K562 (cell line): ENCODE data around the gene EDN2. TPM values are rescaled to one million over a fixed set of nuclear protein-coding genes. Genes with fewer than 3 reads are reported as not detected.

ENCODE experiments used
- ATAC-seq: fragments of 200-7000 bp; cut with Tn5 transposase; 3 replicates; pipeline ENCODE4 v1.9.1; 2020; ENCODE audit warnings: moderate library complexity
- BruUV-seq: library from RNA; stranded (reverse); fragments of 400-500 nt; replicated peaks from 2 replicates; lab custom pipeline; 2021; lab: Mats Ljungman, UMichigan
- CTCF ChIA-PET: fragments of 300-600 bp; formaldehyde crosslinking; extraction: SDS; loops from one replicate; lab custom pipeline; 2021; ENCODE audit warnings: low intra/inter-chr PET ratio; lab: Yijun Ruan, JAX
- POLR2A ChIA-PET: fragments of 300-600, 350-650 bp; sonication (Branson Sonifier 250); formaldehyde crosslinking; extraction: SDS; loops from one replicate; lab custom pipeline; 2021; ENCODE audit warnings: antibody characterized with exemption, inconsistent platforms; lab: Yijun Ruan, JAX
- DNase-seq, 4 experiments: peaks; one replicate each; pipeline versions ENCODE4 v3.0.0 to v3.0.0-alpha.2; 2011 to 2018; ENCODE audit warnings: low spot score in 3 of 4, mixed read lengths in 3 of 4; ENCODE audit errors: extremely low read depth in 1 of 4
- FAIRE-seq: peaks from 2 replicates; lab custom pipeline; 2011; peaks lifted over from hg19 to GRCh38; lab: Jason Lieb, UNC
- H2AFZ ChIP-seq: 2 replicates; pipeline ENCODE4 v1.6.0; 2011; ENCODE audit warnings: low read depth, low read length, control low read depth, inconsistent platforms
- H3K27ac ChIP-seq: fragments of 200-600 bp; 3 replicates; pipeline ENCODE4 v1.8.0; 2011; ENCODE audit warnings: low read depth, mild to moderate bottlenecking, control low read depth, inconsistent platforms, low read length, moderate library complexity, mixed read lengths; ENCODE audit errors: extremely low read depth
- H3K27me3 ChIP-seq, 2 experiments: fragments of 300-600 bp in 1 of 2; 2 replicates in 1 of 2; 3 replicates in 1 of 2; pipeline versions ENCODE4 v1.6.0 to v1.8.0; 2011; ENCODE audit warnings: inconsistent platforms in 2 of 2, low read length in 2 of 2, mild to moderate bottlenecking in 1 of 2, mixed read lengths in 1 of 2, moderate library complexity in 1 of 2; ENCODE audit not compliant: control insufficient read depth in 2 of 2, insufficient read depth in 2 of 2
- H3K36me3 ChIP-seq: fragments of 300-600 bp; 3 replicates; pipeline ENCODE4 v1.8.0; 2011; ENCODE audit warnings: mild to moderate bottlenecking, low read length, inconsistent platforms; ENCODE audit not compliant: control insufficient read depth, insufficient read depth
- H3K4me1 ChIP-seq, 2 experiments: fragments of 200-600 bp in 1 of 2; replicated peaks in 1 of 2; 2 replicates in 1 of 2; 3 replicates in 1 of 2; pipeline versions ENCODE4 v1.5.1 to v1.8.0; 2011; ENCODE audit warnings: inconsistent platforms in 2 of 2, low read length in 2 of 2, mild to moderate bottlenecking in 1 of 2, mixed read lengths in 1 of 2, moderate library complexity in 1 of 2; ENCODE audit not compliant: control insufficient read depth in 2 of 2, insufficient read depth in 2 of 2
- H3K4me2 ChIP-seq: 2 replicates; pipeline ENCODE4 v1.6.1; 2011; ENCODE audit warnings: low read length, control low read depth, inconsistent platforms, mixed read lengths; ENCODE audit not compliant: insufficient read depth
- H3K4me3 ChIP-seq: fragments of 200-600 bp; sonication (generic), shearing (Covaris generic); 2 replicates; pipeline ENCODE4 v1.5.1; 2016; ENCODE audit warnings: control low read depth, inconsistent platforms
- H3K79me2 ChIP-seq: fragments of 200-600 bp; 3 replicates; pipeline ENCODE4 v1.8.0; 2011; ENCODE audit warnings: low read length, inconsistent platforms; ENCODE audit not compliant: control insufficient read depth, insufficient read depth
- H3K9ac ChIP-seq, 2 experiments: 2 replicates each; pipeline versions ENCODE4 v1.6.0 to v1.6.1; 2011; ENCODE audit warnings: low read depth in 2 of 2, low read length in 2 of 2, control low read depth in 1 of 2, inconsistent platforms in 1 of 2, mild to moderate bottlenecking in 1 of 2, mixed read lengths in 1 of 2; ENCODE audit not compliant: insufficient read depth in 1 of 2
- H3K9me1 ChIP-seq: one replicate; pipeline ENCODE4 v1.6.0; 2011; ENCODE audit warnings: inconsistent platforms, mild to moderate bottlenecking, low read length, moderate library complexity; ENCODE audit not compliant: control insufficient read depth, insufficient read depth
- H3K9me3 ChIP-seq: replicated peaks from 2 replicates; pipeline ENCODE4 v1.5.1; 2011; ENCODE audit warnings: low read depth, low read length, inconsistent platforms; ENCODE audit not compliant: control insufficient read depth, insufficient read depth
- H4K20me1 ChIP-seq: replicated peaks from 2 replicates; pipeline ENCODE4 v1.6.1; 2011; ENCODE audit warnings: low read length, inconsistent platforms, mixed read lengths; ENCODE audit not compliant: control insufficient read depth, insufficient read depth
- BMI1 ChIP-seq: fragments of 150-350 bp; IDR thresholded peaks from 2 replicates; pipeline ENCODE4 v1.6.1; 2014; ENCODE audit warnings: low read length
- MAZ ChIP-seq, 2 experiments: fragments of 450-650 bp in 1 of 2; sonication (generic) in 1 of 2; formaldehyde crosslinking; IDR thresholded peaks in 1 of 2; conservative IDR thresholded peaks in 1 of 2; 2 replicates each; pipeline versions ENCODE4 v1.4.0 to v1.5.0; 2020; ENCODE audit warnings: mild to moderate bottlenecking in 1 of 2, missing genetic modification reagents in 1 of 2
- TFAP4 ChIP-seq: sonication (generic); formaldehyde crosslinking; IDR thresholded peaks from 2 replicates; pipeline ENCODE4 v1.8.0; 2022; ENCODE audit warnings: missing genetic modification reagents, mild to moderate bottlenecking, moderate library complexity, borderline replicate concordance
- ZNF384 ChIP-seq: IDR thresholded peaks from 2 replicates; pipeline ENCODE4 v1.6.1; 2012; ENCODE audit warnings: low read depth, low read length, improper control_type of control experiment
- WGBS: fragments of 100-300 bp; shearing (Covaris generic); methylation state at CpG from one replicate; pipeline ENCODE4 v1.1.6; 2016; ENCODE audit warnings: low coverage, mixed read lengths; ENCODE audit not compliant: insufficient coverage; ENCODE audit errors: missing lambda C conversion rate; 5-methylcytosine and 5-hydroxymethylcytosine counted together
- in situ Hi-C: fragments of 300-500 bp; cut with MboI; formaldehyde crosslinking; loops from 4 replicates; pipeline ENCODE4 v1.15.0; 2018; ENCODE audit warnings: inconsistent platforms, mixed read lengths
- intact Hi-C: fragments of 100-400 bp; cut with micrococcal nuclease; formaldehyde crosslinking; loops from 2 replicates; pipeline ENCODE4 v1.14.2; 2022
- polyA plus RNA-seq, 8 experiments: library from polyadenylated mRNA; depleted of rRNA in 4 of 8; stranded (reverse) in 5 of 8; unstranded in 3 of 8; fragments of >200 nt; fragmentation: Nextera tagmentation in 2 of 8; fragmentation: Illumina TruSeq in 1 of 8; extraction: Ambion mirVana in 2 of 8; extraction: Trizol in 1 of 8; gene quantifications; 2 replicates each; pipeline versions ENCODE4 v1.2.1 to v1.2.3, GENCODE V29; 2011 to 2014; ENCODE audit warnings: inconsistent platforms in 1 of 8, missing spikeins in 1 of 8
- total RNA-seq, 7 experiments: library from RNA; depleted of rRNA in 6 of 7; stranded (reverse); fragments of >200 nt in 6 of 7; fragmentation: Illumina TruSeq in 2 of 7; extraction: Trizol in 2 of 7; gene quantifications; 2 replicates each; pipeline versions ENCODE4 v1.2.1 to v1.2.3, GENCODE V29; 2011 to 2021; ENCODE audit warnings: low replicate concordance in 1 of 7

The EDN2 gene
- total and polyA plus RNA-seq, 9 of the 15 experiments (the other 6 are each of a cell fraction or from before 2014, with no cell fraction given): not detected

- CTCF ChIA-PET: no interaction called here
- peaks cover 0 to 15% of the 10 kb centered on the region in 2 experiments; a peak in 1 of 5 replicates for H3K27me3 ChIP-seq
Measured at GRCh38 chr1:41497461-41498030, 13.1 kb upstream of the EDN2 start.

More at GRCh38 chr1:41497461-41498030, 13.1 kb upstream of the EDN2 start:
- Histone ChIP-seq H3K27ac (no peak overlapping the region), H3K9me3 (no peaks in the 10 kb centered on the region), H2AFZ (no peak overlapping the region), H3K4me1 (peaks cover 27 to 48% of the 10 kb centered on the region in 2 experiments; a peak in 4 of 5 replicates), H3K36me3 (no peaks in the 10 kb centered on the region), H3K4me3 (no peak overlapping the region), H4K20me1 (no peaks in the 10 kb centered on the region), H3K9ac (peak overlapping the region in 1 of 2 experiments; percentile 64; a peak in 2 of 4 replicates), H3K9me1 (no peaks in the 10 kb centered on the region), H3K79me2 (no peaks in the 10 kb centered on the region), H3K4me2 (no peak overlapping the region)
- no peak for ATAC-seq
- DNase-seq: no peak
- 0 out of 2 replicates have a peak, but pooled peaks have one; percentile 12 for TF ChIP-seq ZNF384
- no peak for TF ChIP-seq MAZ (CRISPR knock-in tag; conservative IDR thresholded peaks at IDR 0.05 in 1 of 2, IDR thresholded peaks at IDR 0.05 in 1 of 2)
- no peak for TF ChIP-seq BMI1
- no peak for TF ChIP-seq TFAP4
- no peak for FAIRE-seq
- POLR2A ChIA-PET: interaction anchor here (0.6 to 1.0 kb wide), 4 partner anchors 9 to 31 kb away, joined by 3 to 4 read pairs (median 3); no protein-coding TSS in a partner anchor
- in situ Hi-C loops (no loop called here), intact Hi-C loops (no loop called here)
- 37% methylated on average over 7 of the region's 7 CpGs for WGBS
- no TSS peak for BruUV-seq
